Measurements from ENCODE around the gene PRAMEF6.
"Not testable (repeated sequence)": the region's sequence is repeated elsewhere in the genome, so short reads cannot be mapped to it uniquely, and the experiment has no call there.

PRAMEF6 gene

GRCh38 chr1:12947480-12947879 lies at the start of gene PRAMEF6:
Gene PRAMEF6 (minus strand): TSS chr1:12947580. CDS start chr1:12942518, 5,062 bp downstream.
- not testable (repeated sequence) for DNase-seq

- not testable (repeated sequence) for DNase-seq
Measured at GRCh38 chr1:12924368-12924767, 23.0 kb downstream of the PRAMEF6 start.

- not testable (repeated sequence) for DNase-seq
Measured at GRCh38 chr1:12921749-12922148, 25.6 kb downstream of the PRAMEF6 start.

- not testable (repeated sequence) for DNase-seq
Measured at GRCh38 chr1:12916310-12916709, 31.1 kb downstream of the PRAMEF6 start, which contains the start of gene PRAMEF7. Gene PRAMEF7 (plus strand): TSS chr1:12916610. CDS start chr1:12917693, 1,083 bp downstream.

DNA sequence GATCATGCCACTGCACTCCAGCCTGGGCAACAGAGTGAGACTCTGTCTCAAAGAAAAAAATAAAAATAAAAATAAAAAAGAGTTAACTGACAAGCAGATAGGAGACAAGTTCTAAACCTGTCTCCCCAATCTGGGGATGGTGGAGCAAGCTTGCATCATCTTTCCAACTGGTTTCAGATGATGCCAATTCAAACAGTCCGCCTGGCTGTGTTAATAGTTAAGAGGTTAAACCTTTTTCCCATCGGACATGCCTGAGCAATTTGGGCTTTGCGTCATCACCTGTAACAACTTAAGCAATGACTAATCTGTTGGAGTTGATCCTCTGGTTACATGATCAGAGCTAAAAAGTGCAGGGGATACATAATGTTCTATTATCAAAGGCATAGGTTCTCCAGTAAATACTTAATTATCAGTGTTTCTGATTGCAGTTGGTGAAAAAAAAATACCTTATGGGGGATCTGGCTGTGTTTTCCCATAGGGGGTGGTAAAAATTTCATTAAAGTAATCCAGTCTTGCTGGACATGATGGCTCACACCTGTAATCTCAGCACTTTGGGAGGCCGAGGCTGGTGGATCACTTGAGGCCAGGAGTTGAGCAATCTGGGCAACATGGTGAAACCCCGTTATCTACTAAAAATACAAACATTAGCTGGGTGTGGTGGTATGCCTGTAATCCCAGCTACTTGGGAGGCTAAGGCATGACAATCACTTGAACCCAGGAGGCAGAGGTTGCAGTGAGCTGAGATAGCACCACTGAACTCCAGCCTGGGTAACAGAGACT lies 43.4 kb downstream of the PRAMEF6 start:
- not testable (repeated sequence) for DNase-seq

- DNase-seq: not testable (repeated sequence)
Measured at GRCh38 chr1:12899186-12899585, 48.2 kb downstream of the PRAMEF6 start.

- DNase-seq: not testable (repeated sequence)
Measured at GRCh38 chr1:12898170-12898569, 49.2 kb downstream of the PRAMEF6 start, which contains the start of gene PRAMEF10. Gene PRAMEF10 (minus strand): TSS chr1:12898270. CDS start chr1:12895847, 2,423 bp downstream.

Measured in CD4-positive, alpha-beta T cell treated with Interferon alpha-2 for 1 hour (primary cell).